ENCODE measurements around the gene RGL1. TPM values are rescaled to one million over a fixed set of nuclear protein-coding genes. Genes with fewer than 3 reads are reported as not detected.

The RGL1 gene
- total and polyA plus RNA-seq, 2 donors (not counting 3 experiments of a cell fraction or from before 2014, with no cell fraction given) = 19.8 to 35.3 TPM

DNA sequence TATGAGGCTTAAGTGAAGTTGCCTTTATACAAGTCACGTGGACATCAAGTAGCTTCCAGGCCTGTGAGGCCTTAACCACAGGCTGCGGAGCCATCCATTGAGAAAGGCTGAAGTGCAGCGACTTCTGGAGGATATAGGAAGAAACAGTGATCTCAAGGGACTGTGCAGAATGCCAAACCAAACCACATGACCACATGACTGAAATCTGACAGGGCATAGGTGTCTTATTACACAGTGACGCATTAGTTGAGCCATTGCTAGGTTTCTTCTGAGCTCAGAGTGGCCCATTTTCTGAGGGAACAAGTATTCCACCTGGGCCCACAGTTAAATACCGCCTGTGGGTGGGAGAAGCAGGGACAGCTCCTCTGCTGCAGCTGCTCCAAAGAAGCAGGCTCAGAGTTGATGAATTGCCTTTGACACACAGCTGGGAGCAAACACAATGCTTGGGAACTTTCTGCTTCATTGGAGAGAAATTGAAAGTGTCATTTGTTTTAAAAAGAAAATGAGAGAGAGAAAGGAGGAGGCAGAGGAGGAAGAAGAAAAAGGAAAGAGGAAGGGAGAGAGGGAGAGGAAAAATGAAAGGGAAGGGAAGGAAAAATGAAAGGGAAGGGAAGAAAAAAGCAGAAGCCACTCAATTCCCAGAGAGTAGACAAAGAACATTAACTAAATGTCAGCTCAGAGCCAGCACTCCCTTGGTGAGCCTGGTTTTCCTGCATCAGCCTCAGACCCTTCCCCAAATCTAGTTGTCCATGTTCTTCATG lies 138.2 kb downstream of the RGL1 start:
- H3K4me2 ChIP-seq (ENCODE audit: insufficient read depth, low read length) = no peak overlapping the region

DNA sequence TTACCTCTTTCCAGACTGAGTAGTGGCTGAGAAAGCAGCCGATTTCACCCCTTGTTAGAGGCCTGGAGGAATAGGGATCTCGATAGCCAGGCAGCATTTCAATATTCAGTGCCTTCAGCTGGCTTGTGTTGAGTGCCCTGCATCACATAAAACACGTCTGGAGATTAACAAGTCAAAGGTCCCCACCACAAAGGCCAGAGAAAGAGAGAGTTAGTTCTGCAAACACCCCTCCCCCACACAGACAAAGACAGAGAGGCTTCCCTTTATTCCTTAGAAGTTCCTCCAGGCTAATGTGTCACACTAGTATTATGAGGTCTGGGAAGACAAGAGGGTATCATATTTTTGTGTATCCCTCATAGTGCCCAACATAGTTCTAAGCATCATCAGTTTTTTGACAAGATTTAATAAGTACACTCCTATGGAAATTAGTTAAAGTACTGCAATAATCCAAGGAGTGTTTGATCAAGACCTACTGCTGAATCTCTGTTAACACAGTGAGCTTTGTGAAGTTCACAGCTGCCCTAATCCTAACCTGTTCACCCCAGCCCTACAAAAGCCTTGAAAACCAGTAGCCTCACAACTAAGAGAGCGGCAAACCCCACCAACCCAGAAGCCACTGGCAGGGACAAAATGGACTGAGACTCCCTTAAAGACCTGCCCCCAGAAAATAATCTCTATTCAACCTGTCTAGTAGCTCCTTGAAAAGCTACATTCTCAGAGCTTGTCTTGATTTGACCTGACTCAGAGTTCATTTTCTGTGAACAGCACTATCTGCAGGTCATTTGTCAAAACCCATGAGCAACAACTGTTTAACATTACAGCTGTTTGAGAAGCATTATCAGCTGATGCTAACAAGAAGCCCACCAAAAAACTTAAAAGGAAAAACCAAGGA lies 140.8 kb downstream of the RGL1 start:
- dilution Hi-C loops (cut with MboI; ENCODE audit: extremely low pct_ligation_motif_present, low sequenced_read_pairs) (no loop called here), intact Hi-C loops (cut with micrococcal nuclease) (no loop called here)
- H3K27ac ChIP-seq (ENCODE audit: insufficient read depth, low read depth, low read length) = no peak overlapping the region
- ChIA-PET POLR2A (no interaction called here), CTCF (interaction anchor here (1.0 kb wide), 1 partner anchor 14 kb away, joined by 3 read pairs; no protein-coding TSS in a partner anchor)
- no peaks in the 10 kb centered on the region for H3K4me1 ChIP-seq (ENCODE audit: control insufficient read depth, extremely low read depth, insufficient read depth, low read length)
- H3K79me2 ChIP-seq (ENCODE audit: control insufficient read depth, insufficient read depth, low read length) = no peaks in the 10 kb centered on the region
- no peak for FAIRE-seq
- H3K9ac ChIP-seq (replicated peaks; ENCODE audit: extremely low read depth, insufficient read depth, low read length) = no peak overlapping the region
- BruUV-seq (replicated peaks) = no TSS peak
- H3K36me3 ChIP-seq (ENCODE audit: control insufficient read depth in 2 of 2, extremely low read depth in 1 of 2, insufficient read depth in 2 of 2, low read length in 2 of 2) = no peaks in the 10 kb centered on the region
- no peak overlapping the region for H2AFZ ChIP-seq (ENCODE audit: low read depth, low read length)
- TF ChIP-seq GATA2 (IDR thresholded peaks at IDR 0.05; ENCODE audit: insufficient read depth, insufficient read length, low read depth, low read length) = no peak
- no peak for TF ChIP-seq FOS (IDR thresholded peaks at IDR 0.05; ENCODE audit: borderline replicate concordance, insufficient read depth, low read length)
- TF ChIP-seq EZH2 (IDR thresholded peaks at IDR 0.05; ENCODE audit: borderline replicate concordance, low read depth, low read length, severe bottlenecking) = no peak
- TF ChIP-seq JUN (IDR thresholded peaks at IDR 0.05; ENCODE audit: borderline replicate concordance, insufficient read depth, insufficient read length, low read depth) = no peak
- TF ChIP-seq CTCF (IDR thresholded peaks at IDR 0.05; ENCODE audit: extremely low read depth in 1 of 2, insufficient read depth in 1 of 2, low read depth in 1 of 2, low read length in 2 of 2) = no peak
- TF ChIP-seq POLR2AphosphoS5 (IDR thresholded peaks at IDR 0.05; ENCODE audit: insufficient read depth, low read depth, low read length) = no peak
- TF ChIP-seq, protein P1, sequence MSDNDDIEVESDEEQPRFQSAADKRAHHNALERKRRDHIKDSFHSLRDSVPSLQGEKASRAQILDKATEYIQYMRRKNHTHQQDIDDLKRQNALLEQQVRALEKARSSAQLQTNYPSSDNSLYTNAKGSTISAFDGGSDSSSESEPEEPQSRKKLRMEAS (IDR thresholded peaks at IDR 0.05; ENCODE audit: insufficient read depth, insufficient read length) = no peak
- no peak for TF ChIP-seq POLR2A (IDR thresholded peaks at IDR 0.05; ENCODE audit: low read depth, low read length)
- no peak for TF ChIP-seq MYC (IDR thresholded peaks at IDR 0.05; ENCODE audit: low read depth, low read length)
- H4K20me1 ChIP-seq (replicated peaks; ENCODE audit: control insufficient read depth, extremely low read depth, insufficient read depth, low read length) = no peaks in the 10 kb centered on the region
- no peaks in the 10 kb centered on the region for H3K9me1 ChIP-seq (replicated peaks; ENCODE audit: control insufficient read depth, extremely low read depth, insufficient read depth, low read length)
- H3K4me2 ChIP-seq (ENCODE audit: insufficient read depth, low read length) = no peak overlapping the region
- no peak for DNase-seq (ENCODE audit: low read depth, low spot score)
- H3K4me3 ChIP-seq (replicated peaks in 1 of 3; ENCODE audit: insufficient read depth in 1 of 3, low read depth in 1 of 3, low read length in 3 of 3) = no peak overlapping the region
- H3K9me3 ChIP-seq (replicated peaks; ENCODE audit: control insufficient read depth, insufficient read depth, low read length) = no peaks in the 10 kb centered on the region
- H3K27me3 ChIP-seq (ENCODE audit: control insufficient read depth in 2 of 2, insufficient read depth in 2 of 2, low read length in 2 of 2) = peaks cover 7 to 11% of the 10 kb centered on the region in 2 experiments

More for the DNA sequence above, 138.2 kb downstream of the RGL1 start:
- ChIA-PET POLR2A (no interaction called here), CTCF (interaction anchor here (0.7 to 1.2 kb wide), 3 partner anchors 11 to 28 kb away, joined by 3 to 4 read pairs (median 3); no protein-coding TSS in a partner anchor)
- Histone ChIP-seq H3K27ac (ENCODE audit: insufficient read depth, low read depth, low read length) (no peak overlapping the region), H3K9ac (replicated peaks; ENCODE audit: extremely low read depth, insufficient read depth, low read length) (no peak overlapping the region), H3K79me2 (ENCODE audit: control insufficient read depth, insufficient read depth, low read length) (no peaks in the 10 kb centered on the region), H3K4me3 (replicated peaks in 1 of 3; ENCODE audit: insufficient read depth in 1 of 3, low read depth in 1 of 3, low read length in 3 of 3) (no peak overlapping the region), H3K9me3 (replicated peaks; ENCODE audit: control insufficient read depth, insufficient read depth, low read length) (no peaks in the 10 kb centered on the region), H3K27me3 (ENCODE audit: control insufficient read depth in 2 of 2, insufficient read depth in 2 of 2, low read length in 2 of 2) (peaks cover 4 to 5% of the 10 kb centered on the region in 2 experiments), H3K36me3 (ENCODE audit: control insufficient read depth in 2 of 2, extremely low read depth in 1 of 2, insufficient read depth in 2 of 2, low read length in 2 of 2) (no peaks in the 10 kb centered on the region), H2AFZ (ENCODE audit: low read depth, low read length) (no peak overlapping the region), H4K20me1 (replicated peaks; ENCODE audit: control insufficient read depth, extremely low read depth, insufficient read depth, low read length) (no peaks in the 10 kb centered on the region), H3K4me1 (ENCODE audit: control insufficient read depth, extremely low read depth, insufficient read depth, low read length) (no peaks in the 10 kb centered on the region), H3K9me1 (replicated peaks; ENCODE audit: control insufficient read depth, extremely low read depth, insufficient read depth, low read length) (no peaks in the 10 kb centered on the region)
- no peak for DNase-seq (ENCODE audit: low read depth, low spot score)
- TF ChIP-seq EZH2 (IDR thresholded peaks at IDR 0.05; ENCODE audit: borderline replicate concordance, low read depth, low read length, severe bottlenecking) = no peak
- TF ChIP-seq, protein P1 (IDR thresholded peaks at IDR 0.05; ENCODE audit: insufficient read depth, insufficient read length) = no peak
- TF ChIP-seq POLR2AphosphoS5 (IDR thresholded peaks at IDR 0.05; ENCODE audit: insufficient read depth, low read depth, low read length) = no peak
- TF ChIP-seq FOS (IDR thresholded peaks at IDR 0.05; ENCODE audit: borderline replicate concordance, insufficient read depth, low read length) = no peak
- no peak for TF ChIP-seq POLR2A (IDR thresholded peaks at IDR 0.05; ENCODE audit: low read depth, low read length)
- no peak for TF ChIP-seq GATA2 (IDR thresholded peaks at IDR 0.05; ENCODE audit: insufficient read depth, insufficient read length, low read depth, low read length)
- no peak for TF ChIP-seq JUN (IDR thresholded peaks at IDR 0.05; ENCODE audit: borderline replicate concordance, insufficient read depth, insufficient read length, low read depth)
- dilution Hi-C loops (cut with MboI; ENCODE audit: extremely low pct_ligation_motif_present, low sequenced_read_pairs) = no loop called here
- intact Hi-C loops (cut with micrococcal nuclease) = no loop called here
- FAIRE-seq = no peak
- BruUV-seq (replicated peaks) = no TSS peak

Data from endothelial cell of umbilical vein (primary cell).